Fibroblast of villous mesenchyme (primary cell): ENCODE measurements around the gene CENPN. TPM values are rescaled to one million over a fixed set of nuclear protein-coding genes. Genes with fewer than 3 reads are reported as not detected.

Experiments used
- DNase-seq: peaks from one replicate; pipeline ENCODE4 v3.0.0-alpha.2; 2010; ENCODE audit warnings: low read depth
- H3K4me3 ChIP-seq: 2 replicates; pipeline ENCODE4 v1.5.1; 2011; ENCODE audit warnings: low read depth, mild to moderate bottlenecking, low read length
- total RNA-seq: library from RNA; depleted of rRNA; stranded (reverse); fragments of >200 nt; gene quantifications from 2 replicates; pipeline ENCODE4 v1.2.3, GENCODE V29; 2012
- TF ChIP-seq, protein P1 (sequence below): IDR thresholded peaks from 2 replicates; pipeline ENCODE4 v1.5.1; 2012; ENCODE audit warnings: low read depth, mild to moderate bottlenecking, low read length; ENCODE audit not compliant: insufficient read depth

CENPN gene
- total RNA-seq, 1 donor: 64.8 TPM

DNA sequence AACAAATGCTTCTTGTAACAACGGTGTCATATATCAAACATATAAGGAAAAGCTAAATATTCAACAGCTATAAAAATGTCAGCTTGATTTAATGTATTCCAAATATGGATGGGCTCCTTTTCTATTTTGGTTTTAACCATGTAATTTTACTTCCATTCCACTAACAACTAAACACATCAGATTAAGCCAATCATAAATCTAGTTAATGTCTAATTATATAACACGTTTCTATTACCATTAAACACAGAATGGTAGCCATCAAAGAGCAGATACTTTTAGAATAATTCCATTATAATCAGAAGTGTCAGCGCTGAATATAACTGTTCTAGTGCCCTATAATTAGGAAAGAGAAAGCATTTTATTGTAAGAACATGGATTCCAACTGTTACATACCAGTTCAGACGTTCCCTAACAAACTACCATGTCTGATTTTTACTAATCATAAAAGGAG is 10.3 kb upstream of the CENPN start:
- TF ChIP-seq, protein P1, sequence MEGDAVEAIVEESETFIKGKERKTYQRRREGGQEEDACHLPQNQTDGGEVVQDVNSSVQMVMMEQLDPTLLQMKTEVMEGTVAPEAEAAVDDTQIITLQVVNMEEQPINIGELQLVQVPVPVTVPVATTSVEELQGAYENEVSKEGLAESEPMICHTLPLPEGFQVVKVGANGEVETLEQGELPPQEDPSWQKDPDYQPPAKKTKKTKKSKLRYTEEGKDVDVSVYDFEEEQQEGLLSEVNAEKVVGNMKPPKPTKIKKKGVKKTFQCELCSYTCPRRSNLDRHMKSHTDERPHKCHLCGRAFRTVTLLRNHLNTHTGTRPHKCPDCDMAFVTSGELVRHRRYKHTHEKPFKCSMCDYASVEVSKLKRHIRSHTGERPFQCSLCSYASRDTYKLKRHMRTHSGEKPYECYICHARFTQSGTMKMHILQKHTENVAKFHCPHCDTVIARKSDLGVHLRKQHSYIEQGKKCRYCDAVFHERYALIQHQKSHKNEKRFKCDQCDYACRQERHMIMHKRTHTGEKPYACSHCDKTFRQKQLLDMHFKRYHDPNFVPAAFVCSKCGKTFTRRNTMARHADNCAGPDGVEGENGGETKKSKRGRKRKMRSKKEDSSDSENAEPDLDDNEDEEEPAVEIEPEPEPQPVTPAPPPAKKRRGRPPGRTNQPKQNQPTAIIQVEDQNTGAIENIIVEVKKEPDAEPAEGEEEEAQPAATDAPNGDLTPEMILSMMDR: no peak
- DNase-seq: no peak
- peak overlapping the region; percentile 33 for H3K4me3 ChIP-seq

DNA sequence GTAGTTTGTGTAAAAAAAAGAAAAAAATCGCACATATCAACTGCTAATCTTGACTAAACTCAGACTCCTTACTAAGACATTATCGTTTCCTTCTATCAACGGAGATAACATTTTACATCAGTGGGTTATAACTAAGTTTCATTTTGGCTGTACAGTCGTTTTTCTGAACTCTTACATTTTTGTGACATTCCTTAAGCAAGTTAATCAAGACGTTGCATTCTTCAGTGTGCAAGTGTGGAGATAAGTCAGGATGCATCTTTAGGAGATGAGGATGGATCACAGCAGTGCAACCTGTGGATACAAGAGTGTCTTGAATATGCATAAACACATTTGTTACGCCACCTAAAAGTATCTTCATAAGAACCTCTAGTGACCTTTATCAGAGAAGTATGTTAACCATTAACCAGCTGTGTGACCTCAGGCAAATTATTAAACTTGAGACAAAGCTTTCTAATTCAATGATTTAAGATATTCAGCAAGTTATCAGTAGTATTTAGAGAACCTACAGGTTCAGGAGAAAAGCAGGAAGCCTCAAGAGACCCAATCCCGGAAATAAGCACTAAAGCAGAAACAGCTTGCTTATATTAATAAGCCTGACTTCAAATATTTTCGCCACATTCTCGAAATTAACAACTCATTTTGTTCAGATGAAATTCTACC is 9.7 kb upstream of the CENPN start:
- TF ChIP-seq, protein P1: no peak
- H3K4me3 ChIP-seq: peak overlapping the region; percentile 33
- DNase-seq: peak; percentile 56

DNA sequence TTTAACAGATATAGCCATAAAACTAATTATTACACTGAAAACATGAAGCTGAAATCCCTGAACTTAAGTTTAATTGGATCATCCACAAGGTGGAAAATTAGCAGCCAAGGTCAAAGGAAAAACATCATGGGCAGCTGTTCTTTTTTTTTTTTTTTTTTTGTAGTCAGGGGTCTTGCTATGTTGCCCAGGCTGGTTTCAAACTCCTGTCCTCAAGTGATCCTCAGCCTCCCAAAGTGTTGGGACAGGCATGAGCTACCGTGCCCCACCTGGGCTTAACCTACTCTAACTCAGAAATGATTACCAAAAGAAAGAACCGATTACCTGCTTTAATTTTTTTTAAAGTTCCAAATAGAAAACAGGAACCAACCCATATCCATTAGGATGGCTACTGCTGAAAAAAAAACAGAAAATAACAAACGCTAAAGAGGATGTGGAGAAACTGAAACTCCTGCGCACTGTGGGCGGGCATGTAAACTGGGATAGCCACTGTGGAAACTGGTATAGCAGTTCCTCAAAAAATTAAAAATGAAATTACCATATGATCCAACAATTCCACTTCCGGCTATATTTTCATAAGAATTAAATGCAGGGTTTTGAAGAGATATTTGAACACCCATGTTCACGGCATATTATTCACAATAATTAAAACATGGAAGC is 8.9 kb upstream of the CENPN start:
- no peak overlapping the region for H3K4me3 ChIP-seq
- TF ChIP-seq, protein P1: no peak
- DNase-seq: no peak

DNA sequence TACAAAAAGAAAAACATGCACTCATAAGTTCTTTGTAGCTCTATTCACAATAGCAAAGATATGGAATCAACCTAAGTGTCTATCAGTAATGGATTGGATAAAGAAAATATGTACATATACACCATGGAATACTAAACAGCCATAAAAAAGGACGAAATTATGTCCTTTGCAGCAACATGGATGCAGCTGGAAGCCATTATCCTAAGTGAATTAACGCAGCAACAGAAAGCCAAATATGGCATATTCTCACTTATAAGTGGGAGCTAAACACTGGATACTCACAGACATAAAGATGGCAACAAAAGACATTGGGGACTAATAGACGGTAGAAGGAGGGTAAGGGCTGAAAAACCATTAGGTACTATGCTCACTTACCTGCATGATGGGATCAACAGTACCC is 6.1 kb upstream of the CENPN start:
- no peak overlapping the region for H3K4me3 ChIP-seq
- TF ChIP-seq, protein P1: no peak
- no peak for DNase-seq

DNA sequence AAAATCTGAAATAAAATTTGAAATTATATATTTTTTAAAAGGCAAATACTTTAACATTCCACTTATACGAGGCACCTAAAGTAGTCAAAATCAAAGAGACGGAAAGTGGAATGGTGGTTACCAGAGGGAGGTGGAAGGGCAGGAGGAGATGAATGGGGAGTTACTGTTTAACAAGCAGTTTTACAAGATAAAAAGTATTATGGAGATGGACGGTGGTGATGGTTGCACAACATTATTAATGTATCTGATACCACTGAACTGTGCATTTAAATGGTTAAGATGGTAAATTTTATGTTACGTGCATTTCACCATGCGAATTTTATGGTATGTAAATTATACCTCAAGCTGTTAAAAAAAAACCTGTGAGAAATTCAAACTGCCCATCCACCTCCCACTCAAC is 5.7 kb upstream of the CENPN start:
- TF ChIP-seq, protein P1: no peak
- DNase-seq: no peak
- no peak overlapping the region for H3K4me3 ChIP-seq

DNA sequence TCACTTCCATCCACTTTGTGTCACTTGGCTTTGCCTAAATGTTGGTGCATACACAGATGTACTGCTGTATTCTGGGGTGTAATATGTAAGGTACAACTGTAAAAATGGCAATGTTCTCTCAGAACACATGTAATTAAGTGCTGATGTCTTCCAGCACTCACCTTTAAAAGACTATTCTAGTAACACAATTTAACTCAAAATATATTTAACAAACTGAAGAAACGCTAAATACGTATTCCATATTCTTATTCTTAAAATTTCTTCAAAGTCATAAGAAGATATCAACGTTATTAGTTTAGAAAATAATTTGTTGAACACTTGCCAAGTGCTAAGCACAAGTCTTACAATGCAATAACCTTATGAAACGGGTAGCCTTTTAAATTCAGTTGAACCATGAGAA is 4.0 kb upstream of the CENPN start:
- TF ChIP-seq, protein P1: no peak
- no peak overlapping the region for H3K4me3 ChIP-seq
- DNase-seq: no peak
